Measurements from ENCODE around the gene CYFIP2. TPM values are rescaled to one million over a fixed set of nuclear protein-coding genes. Genes with fewer than 3 reads are reported as not detected.

CYFIP2 gene
- total and polyA plus RNA-seq, 12 donors: 20.3 to 50.8 (median 31.1) TPM

DNA sequence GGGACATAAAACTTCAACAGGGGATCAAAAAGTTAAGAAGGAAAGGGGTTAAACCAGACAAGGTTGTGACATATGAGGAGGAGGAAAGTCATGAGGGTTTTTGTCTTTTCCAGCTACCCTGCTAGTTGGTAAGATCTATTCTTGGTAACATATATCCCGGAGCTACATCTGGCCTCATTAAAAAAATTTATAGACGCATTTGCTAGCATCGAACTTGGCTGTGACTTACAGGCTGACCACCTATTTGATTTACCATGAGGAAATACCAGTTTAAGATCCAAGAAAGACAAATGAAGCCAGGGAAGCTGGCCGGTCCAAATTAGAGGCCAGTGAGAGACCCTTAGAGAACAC, 106.5 kb downstream of the CYFIP2 start:
- Histone ChIP-seq H3K4me3 (no peak overlapping the region), H3K27ac (no peak overlapping the region), H3K4me1 (no peaks in the 10 kb centered on the region), H3K27me3 (no peaks in the 10 kb centered on the region), H3K9me3 (no peaks in the 10 kb centered on the region), H3K36me3 (peaks cover 0 to 69% (median 0%) of the 10 kb centered on the region in 9 donors)
- DNase-seq (no peak), ATAC-seq (no peak)
- intact Hi-C loops (cut with DNase I): no loop called here
- TF ChIP-seq, protein P1, sequence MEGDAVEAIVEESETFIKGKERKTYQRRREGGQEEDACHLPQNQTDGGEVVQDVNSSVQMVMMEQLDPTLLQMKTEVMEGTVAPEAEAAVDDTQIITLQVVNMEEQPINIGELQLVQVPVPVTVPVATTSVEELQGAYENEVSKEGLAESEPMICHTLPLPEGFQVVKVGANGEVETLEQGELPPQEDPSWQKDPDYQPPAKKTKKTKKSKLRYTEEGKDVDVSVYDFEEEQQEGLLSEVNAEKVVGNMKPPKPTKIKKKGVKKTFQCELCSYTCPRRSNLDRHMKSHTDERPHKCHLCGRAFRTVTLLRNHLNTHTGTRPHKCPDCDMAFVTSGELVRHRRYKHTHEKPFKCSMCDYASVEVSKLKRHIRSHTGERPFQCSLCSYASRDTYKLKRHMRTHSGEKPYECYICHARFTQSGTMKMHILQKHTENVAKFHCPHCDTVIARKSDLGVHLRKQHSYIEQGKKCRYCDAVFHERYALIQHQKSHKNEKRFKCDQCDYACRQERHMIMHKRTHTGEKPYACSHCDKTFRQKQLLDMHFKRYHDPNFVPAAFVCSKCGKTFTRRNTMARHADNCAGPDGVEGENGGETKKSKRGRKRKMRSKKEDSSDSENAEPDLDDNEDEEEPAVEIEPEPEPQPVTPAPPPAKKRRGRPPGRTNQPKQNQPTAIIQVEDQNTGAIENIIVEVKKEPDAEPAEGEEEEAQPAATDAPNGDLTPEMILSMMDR (IDR thresholded peaks at IDR 0.05): no peak
- WGBS, 2 donors: 78 to 80% methylated on average over 4 of the region's 4 CpGs

DNA sequence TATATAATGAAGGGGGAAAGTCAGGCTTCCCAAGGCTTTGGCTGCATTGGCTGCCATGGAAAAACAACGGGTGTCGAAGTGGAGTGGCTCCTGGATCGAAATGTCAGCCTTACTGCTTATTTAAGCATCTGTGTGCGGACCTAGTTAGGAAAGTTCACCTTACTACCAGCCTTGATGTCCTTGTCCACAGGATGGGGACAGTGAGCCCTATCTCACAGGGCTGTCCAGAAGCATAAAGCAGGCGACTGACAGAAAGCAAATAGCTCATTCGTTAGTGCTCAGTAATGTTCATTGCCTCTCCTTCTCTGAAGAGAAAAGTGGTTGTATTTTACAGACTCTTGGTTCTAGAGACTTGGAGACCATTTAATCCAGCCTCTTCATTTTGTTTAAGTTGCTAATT, 112.6 kb downstream of the CYFIP2 start:
- TF ChIP-seq, protein P1 (IDR thresholded peaks at IDR 0.05): no peak
- WGBS, 2 donors: 80 to 83% methylated on average over 6 of the region's 6 CpGs
- intact Hi-C loops (cut with DNase I): no loop called here
- Histone ChIP-seq H3K27ac (no peak overlapping the region), H3K9me3 (no peaks in the 10 kb centered on the region), H3K27me3 (no peaks in the 10 kb centered on the region), H3K36me3 (peaks cover 0 to 49% (median 0%) of the 10 kb centered on the region in 9 donors), H3K4me3 (no peak overlapping the region), H3K4me1 (peaks cover 0 to 9% (median 0%) of the 10 kb centered on the region in 9 donors)
- no peak for DNase-seq
- no peak for ATAC-seq

DNA sequence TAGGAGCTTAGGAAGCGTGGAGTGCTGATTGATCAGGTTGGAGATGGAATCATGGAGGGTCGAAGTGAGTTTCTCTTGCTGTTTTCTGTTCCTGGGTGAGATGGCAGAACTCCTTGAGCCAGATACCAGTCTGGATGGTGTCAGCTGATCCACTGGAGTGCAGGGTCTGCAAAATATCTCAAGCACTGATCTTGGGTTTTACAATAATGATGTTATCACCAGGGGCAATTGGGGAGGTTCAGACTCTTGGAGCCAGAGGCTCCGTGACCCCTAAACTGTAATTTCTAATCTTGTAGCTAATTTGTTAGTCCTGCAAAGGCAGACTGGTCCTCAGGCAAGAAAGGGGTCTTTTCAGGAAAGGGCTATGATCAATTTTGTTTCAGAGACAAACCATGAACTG, 114.1 kb downstream of the CYFIP2 start:
- TF ChIP-seq, protein P1 (IDR thresholded peaks at IDR 0.05): no peak
- H3K27ac ChIP-seq: no peak overlapping the region
- no peak for ATAC-seq
- H3K4me3 ChIP-seq: no peak overlapping the region
- H3K4me1 ChIP-seq: peaks cover 0 to 24% (median 5%) of the 10 kb centered on the region in 9 donors
- no peaks in the 10 kb centered on the region for H3K9me3 ChIP-seq
- intact Hi-C loops (cut with DNase I): no loop called here
- H3K36me3 ChIP-seq: peaks cover 0 to 55% (median 0%) of the 10 kb centered on the region in 9 donors
- H3K27me3 ChIP-seq: no peaks in the 10 kb centered on the region
- 96% methylated on average over 3 of the region's 3 CpGs for WGBS, 2 donors
- DNase-seq: no peak

DNA sequence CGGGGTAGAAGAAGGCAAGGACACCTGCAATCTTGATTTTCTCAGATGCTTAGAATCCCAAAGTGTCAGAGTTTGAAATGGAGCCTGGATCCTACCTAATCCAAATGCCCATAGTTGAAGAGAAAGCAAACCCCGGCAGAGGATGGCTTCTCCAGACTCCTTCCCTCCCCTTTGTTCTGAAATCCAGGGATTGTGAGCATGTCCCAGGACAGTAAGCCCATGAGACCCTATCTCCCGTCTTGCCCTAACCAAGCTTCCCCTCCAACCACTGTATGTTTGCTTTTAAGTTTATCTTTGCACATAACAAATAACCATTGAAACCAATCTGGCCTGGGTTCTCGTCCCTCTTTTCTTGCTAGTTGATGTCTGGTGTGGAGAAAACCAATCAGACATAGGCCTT, 115.8 kb downstream of the CYFIP2 start:
- H3K4me1 ChIP-seq: peaks cover 0 to 37% (median 10%) of the 10 kb centered on the region in 9 donors
- no peak overlapping the region for H3K27ac ChIP-seq
- ATAC-seq (no peak), DNase-seq (no peak)
- no peaks in the 10 kb centered on the region for H3K27me3 ChIP-seq
- 76 to 77% methylated on average over 4 of the region's 4 CpGs for WGBS, 2 donors
- no peak overlapping the region for H3K4me3 ChIP-seq
- TF ChIP-seq, protein P1 (IDR thresholded peaks at IDR 0.05): no peak
- H3K36me3 ChIP-seq: peaks cover 0 to 55% (median 0%) of the 10 kb centered on the region in 9 donors
- H3K9me3 ChIP-seq: no peaks in the 10 kb centered on the region
- intact Hi-C loops (cut with DNase I): no loop called here

Measured in heart right ventricle (tissue), 16 donors.